Esophagus muscularis mucosa (tissue), 4 donors: ENCODE measurements around the gene JUND.

Experiments
- EP300 ChIP-seq: sonication (generic); formaldehyde crosslinking; IDR thresholded peaks from one replicate; pipeline ENCODE4 v1.6.1; 2017; ENCODE audit warnings: antibody characterized with exemption
- POLR2A ChIP-seq: fragments of 450-650 bp; IDR thresholded peaks from one replicate; pipeline ENCODE4 v1.6.1; 2017; ENCODE audit warnings: antibody characterized with exemption, moderate library complexity, mild to moderate bottlenecking, low read depth
- TF ChIP-seq, protein P1 (sequence below), 3 experiments: fragments of 200-600 bp in 2 of 3; fragments of 450-650 bp in 1 of 3; sonication (generic) in 2 of 3; IDR thresholded peaks; one replicate each; pipeline ENCODE4 v1.5.1; 2017 to 2019; ENCODE audit warnings: antibody characterized with exemption in 3 of 3, mild to moderate bottlenecking in 2 of 3, moderate library complexity in 1 of 3

DNA sequence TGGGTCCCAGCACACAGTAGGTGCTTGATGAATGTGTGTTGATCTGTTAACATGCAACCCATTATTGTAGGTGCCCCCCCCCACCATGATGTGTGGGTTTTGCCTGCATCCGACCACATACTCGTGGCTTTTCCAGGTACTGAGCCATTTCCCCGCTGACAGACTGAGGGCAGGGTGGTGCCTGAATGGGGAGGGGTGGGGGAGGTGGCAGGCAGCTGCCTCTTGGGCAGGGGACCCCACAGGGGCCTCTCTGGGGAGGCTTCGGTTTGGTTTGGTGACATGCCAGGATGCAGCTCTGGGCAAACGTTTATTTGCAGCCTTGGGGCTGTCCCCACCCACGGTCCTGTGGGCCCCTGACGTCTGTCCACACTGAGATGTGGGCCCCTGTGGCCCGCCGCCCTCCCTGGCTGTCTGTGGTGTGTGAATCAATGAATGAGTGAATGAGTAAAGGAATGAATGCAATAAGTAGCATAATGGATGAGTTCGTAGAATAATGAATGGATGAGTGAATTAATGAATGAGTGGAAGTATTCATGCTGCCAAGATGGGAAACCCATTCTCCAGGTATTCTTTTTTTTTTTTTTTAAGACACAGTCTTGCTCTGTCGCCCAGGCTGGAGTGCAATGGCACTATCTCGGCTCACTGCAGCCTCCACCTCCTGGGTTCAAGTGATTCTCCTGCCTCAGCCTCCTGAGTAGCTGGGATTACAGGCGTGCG lies 9.0 kb upstream of the JUND start:
- TF ChIP-seq, protein P1, sequence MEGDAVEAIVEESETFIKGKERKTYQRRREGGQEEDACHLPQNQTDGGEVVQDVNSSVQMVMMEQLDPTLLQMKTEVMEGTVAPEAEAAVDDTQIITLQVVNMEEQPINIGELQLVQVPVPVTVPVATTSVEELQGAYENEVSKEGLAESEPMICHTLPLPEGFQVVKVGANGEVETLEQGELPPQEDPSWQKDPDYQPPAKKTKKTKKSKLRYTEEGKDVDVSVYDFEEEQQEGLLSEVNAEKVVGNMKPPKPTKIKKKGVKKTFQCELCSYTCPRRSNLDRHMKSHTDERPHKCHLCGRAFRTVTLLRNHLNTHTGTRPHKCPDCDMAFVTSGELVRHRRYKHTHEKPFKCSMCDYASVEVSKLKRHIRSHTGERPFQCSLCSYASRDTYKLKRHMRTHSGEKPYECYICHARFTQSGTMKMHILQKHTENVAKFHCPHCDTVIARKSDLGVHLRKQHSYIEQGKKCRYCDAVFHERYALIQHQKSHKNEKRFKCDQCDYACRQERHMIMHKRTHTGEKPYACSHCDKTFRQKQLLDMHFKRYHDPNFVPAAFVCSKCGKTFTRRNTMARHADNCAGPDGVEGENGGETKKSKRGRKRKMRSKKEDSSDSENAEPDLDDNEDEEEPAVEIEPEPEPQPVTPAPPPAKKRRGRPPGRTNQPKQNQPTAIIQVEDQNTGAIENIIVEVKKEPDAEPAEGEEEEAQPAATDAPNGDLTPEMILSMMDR (IDR thresholded peaks at IDR 0.05) = no peak
- TF ChIP-seq POLR2A (no peak), EP300 (no peak)
